Sigmoid colon (tissue), 7 donors: ENCODE data around the gene CIC. TPM values are rescaled to one million over a fixed set of nuclear protein-coding genes. Genes with fewer than 3 reads are reported as not detected.
A peak's percentile ranks its signal among the peaks of the same experiment; 100 is the strongest.
"Not testable (repeated sequence)": the region's sequence is repeated elsewhere in the genome, so short reads cannot be mapped to it uniquely, and the experiment has no call there.

ENCODE experiments used
- DNase-seq: peaks from one replicate; pipeline ENCODE4 v3.0.0-alpha.2; 2019
- H3K27ac ChIP-seq, 4 donors: fragments of 200-600 bp; sonication (generic); one replicate each; pipeline ENCODE4 v1.5.1; 2016 to 2019; ENCODE audit warnings: mild to moderate bottlenecking in 1 of 4
- H3K27me3 ChIP-seq, 3 donors: fragments of 200-600 bp; sonication (generic); one replicate each; pipeline ENCODE4 v1.5.1; 2019; ENCODE audit warnings: mild to moderate bottlenecking in 1 of 3
- H3K36me3 ChIP-seq, 4 donors: fragments of 200-600 bp; sonication (generic); one replicate each; pipeline ENCODE4 v1.5.1; 2016 to 2019
- H3K4me1 ChIP-seq, 4 donors: fragments of 200-600 bp; sonication (generic); one replicate each; pipeline ENCODE4 v1.5.1; 2017 to 2019
- H3K4me3 ChIP-seq, 4 donors: fragments of 200-600 bp; sonication (generic); one replicate each; pipeline ENCODE4 v1.5.1; 2017 to 2019; ENCODE audit warnings: mild to moderate bottlenecking in 2 of 4, moderate library complexity in 1 of 4
- H3K9me3 ChIP-seq, 4 donors: fragments of 200-600 bp in 3 of 4; sonication (generic) in 3 of 4; one replicate each; pipeline versions ENCODE4 v1.5.1 to v1.6.1; 2013 to 2019
- CTCF ChIP-seq, 4 experiments: fragments of 450-650 bp in 3 of 4; fragments of 200-600 bp in 1 of 4; IDR thresholded peaks; one replicate each; pipeline ENCODE4 v1.5.1; 2016 to 2019; ENCODE audit warnings: antibody characterized with exemption in 4 of 4, mild to moderate bottlenecking in 3 of 4, moderate library complexity in 2 of 4
- EP300 ChIP-seq, 4 donors: sonication (generic); formaldehyde crosslinking; IDR thresholded peaks; one replicate each; pipeline ENCODE4 v1.6.1; 2017; ENCODE audit warnings: antibody characterized with exemption in 4 of 4
- POLR2A ChIP-seq, 2 donors: fragments of 450-650 bp; IDR thresholded peaks; one replicate each; pipeline ENCODE4 v1.6.1; 2016; ENCODE audit warnings: antibody characterized with exemption in 2 of 2, mild to moderate bottlenecking in 2 of 2, moderate library complexity in 2 of 2
- POLR2AphosphoS5 ChIP-seq, 4 donors: sonication (generic); formaldehyde crosslinking; IDR thresholded peaks; one replicate each; pipeline ENCODE4 v1.6.1; 2017; ENCODE audit warnings: antibody characterized with exemption in 4 of 4
- WGBS, 2 donors: extraction: QIAGEN DNeasy Blood & Tissue Kit; methylation state at CpG; one replicate each; pipeline ENCODE4 v1.1.7; 2013; 5-methylcytosine and 5-hydroxymethylcytosine counted together
- intact Hi-C: fragments of 100-400 bp; cut with DNase I; formaldehyde crosslinking; loops from one replicate; pipeline ENCODE4 v1.15.1; 2023
- polyA plus RNA-seq, 3 donors: library from polyadenylated mRNA; stranded (reverse); fragments of 200-250 nt; gene quantifications; one replicate each; pipeline ENCODE4 v1.2.3, GENCODE V29; 2013
- total RNA-seq, 4 donors: library from RNA; depleted of rRNA; stranded (reverse); fragments of >200 nt; gene quantifications; one replicate each; pipeline ENCODE4 v1.1.0, GENCODE V29; 2016
- donor health status: healthy with polysubstance abuse.
- donor health status: Bipolar disorder and iron deficiency.
- donor health status: healthy.

CIC gene
- total and polyA plus RNA-seq, 7 donors: 8.4 to 42.1 (median 20.0) TPM

- 47 to 71% methylated on average over 1 of the region's 1 CpG for WGBS, 2 donors
- intact Hi-C loops: loop anchor here (5.0 kb wide), 2 partner anchors 69 to 196 kb away; partner anchors contain the start of gene POU2F2
- H3K4me1 ChIP-seq: peaks cover 0 to 45% (median 37%) of the 10 kb centered on the region in 4 donors
- DNase-seq: no peak
- H3K9me3 ChIP-seq: no peaks in the 10 kb centered on the region
- H3K4me3 ChIP-seq: no peak overlapping the region
- no peak for TF ChIP-seq POLR2AphosphoS5 (IDR thresholded peaks at IDR 0.05)
- TF ChIP-seq CTCF (IDR thresholded peaks at IDR 0.05): no peak
- TF ChIP-seq POLR2A (IDR thresholded peaks at IDR 0.05): no peak
- no peak for TF ChIP-seq EP300 (IDR thresholded peaks at IDR 0.05)
- H3K27me3 ChIP-seq: peaks cover 15 to 20% (median 17%) of the 10 kb centered on the region in 3 donors
- no peaks in the 10 kb centered on the region for H3K36me3 ChIP-seq
- no peak overlapping the region for H3K27ac ChIP-seq
Measured at GRCh38 chr19:42328106-42328505, 59.1 kb downstream of the CIC start.

GRCh38 chr19:42328854-42329253 is 59.8 kb downstream of the CIC start:
- intact Hi-C loops: loop anchor here (5.0 kb wide), 2 partner anchors 68 to 197 kb away; partner anchors contain the start of gene POU2F2
- Histone ChIP-seq H3K27me3 (peaks cover 10 to 12% (median 10%) of the 10 kb centered on the region in 3 donors), H3K27ac (no peak overlapping the region), H3K4me3 (no peak overlapping the region), H3K4me1 (peaks cover 0 to 42% (median 34%) of the 10 kb centered on the region in 4 donors), H3K9me3 (no peaks in the 10 kb centered on the region), H3K36me3 (peaks cover 0 to 3% (median 0%) of the 10 kb centered on the region in 4 donors)
- TF ChIP-seq POLR2AphosphoS5 (IDR thresholded peaks at IDR 0.05) (no peak), EP300 (IDR thresholded peaks at IDR 0.05) (no peak), POLR2A (IDR thresholded peaks at IDR 0.05) (no peak), CTCF (IDR thresholded peaks at IDR 0.05) (no peak)
- no peak for DNase-seq
- WGBS, 2 donors: 84 to 89% methylated on average over 2 of the region's 2 CpGs

GRCh38 chr19:42330241-42330711 is 61.2 kb downstream of the CIC start:
- peaks cover 0 to 15% (median 0%) of the 10 kb centered on the region in 4 donors for H3K36me3 ChIP-seq
- H3K27me3 ChIP-seq: no peaks in the 10 kb centered on the region
- no peak for TF ChIP-seq POLR2AphosphoS5 (IDR thresholded peaks at IDR 0.05)
- no peak for TF ChIP-seq EP300 (IDR thresholded peaks at IDR 0.05)
- no peak for TF ChIP-seq CTCF (IDR thresholded peaks at IDR 0.05)
- TF ChIP-seq POLR2A (IDR thresholded peaks at IDR 0.05): no peak
- peaks cover 0 to 31% (median 22%) of the 10 kb centered on the region in 4 donors for H3K4me1 ChIP-seq
- DNase-seq: no peak
- H3K4me3 ChIP-seq: no peak overlapping the region
- no peaks in the 10 kb centered on the region for H3K9me3 ChIP-seq
- intact Hi-C loops: no loop called here
- H3K27ac ChIP-seq: peak overlapping the region in 1 of 4 donors; percentile 38
- 66% methylated on average over 2 of the region's 2 CpGs for WGBS, 2 donors

DNA sequence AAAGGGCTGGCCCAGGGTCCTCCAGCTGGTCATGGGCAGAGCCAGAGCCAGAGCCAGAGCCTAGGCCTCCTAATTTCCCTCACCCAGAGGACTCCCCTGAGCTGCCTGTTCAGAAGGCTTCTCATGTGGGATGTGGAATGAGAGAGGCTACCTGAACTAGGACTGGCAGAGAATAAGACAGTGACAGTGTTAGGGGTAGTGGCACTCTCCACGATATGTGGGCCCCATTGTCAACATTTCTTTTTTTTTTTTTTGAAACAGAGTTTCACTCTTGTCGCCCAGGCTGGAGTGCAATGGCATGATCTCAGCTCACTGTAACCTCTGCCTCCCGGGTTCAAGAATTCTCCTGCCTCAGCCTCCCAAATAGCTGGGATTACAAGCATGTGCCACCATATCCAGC is 62.3 kb downstream of the CIC start:
- Histone ChIP-seq H3K4me1 (peaks cover 0 to 27% (median 17%) of the 10 kb centered on the region in 4 donors), H3K36me3 (peaks cover 0 to 24% (median 2%) of the 10 kb centered on the region in 4 donors), H3K27ac (peak overlapping the region in 1 of 4 donors; percentile 38)
- DNase-seq, H3K4me3 ChIP-seq, H3K9me3 ChIP-seq, intact Hi-C loops, H3K27me3 ChIP-seq: not testable (repeated sequence)
- WGBS, 2 donors: 87 to 88% methylated on average over 3 of the region's 3 CpGs

DNA sequence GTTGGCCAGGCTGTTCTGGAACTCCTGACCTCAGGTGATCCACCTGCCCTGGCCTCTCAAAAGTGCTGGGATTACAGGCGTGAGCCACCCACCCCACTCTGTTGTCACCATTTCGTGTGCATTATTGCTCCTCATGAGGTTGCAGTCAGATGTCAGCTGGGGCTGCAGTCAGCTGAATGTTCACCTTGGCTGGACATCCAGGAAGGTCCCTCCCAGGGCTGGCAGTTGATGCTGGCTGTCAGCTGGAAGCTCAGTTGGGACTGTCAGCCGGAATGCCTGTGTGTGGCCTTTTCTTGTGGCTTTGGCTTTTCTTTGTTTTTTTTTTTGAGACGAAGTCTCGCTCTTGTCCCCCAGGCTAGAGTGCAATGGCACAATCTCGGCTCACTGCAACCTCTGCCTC is 63.0 kb downstream of the CIC start:
- intact Hi-C loops: no loop called here
- 88 to 91% methylated on average over 6 of the region's 6 CpGs for whole genome bisulfite sequencing, 2 donors

More for the DNA sequence above, 63.0 kb downstream of the CIC start:
- DNase-seq: no peak
- Histone ChIP-seq H3K27ac (no peak overlapping the region), H3K4me1 (peaks cover 0 to 20% (median 10%) of the 10 kb centered on the region in 4 donors), H3K36me3 (peaks cover 0 to 31% (median 7%) of the 10 kb centered on the region in 4 donors), H3K27me3 (no peaks in the 10 kb centered on the region), H3K9me3 (no peaks in the 10 kb centered on the region), H3K4me3 (no peak overlapping the region)
- TF ChIP-seq POLR2A (IDR thresholded peaks at IDR 0.05) (no peak), POLR2AphosphoS5 (IDR thresholded peaks at IDR 0.05) (no peak), EP300 (IDR thresholded peaks at IDR 0.05) (no peak), CTCF (IDR thresholded peaks at IDR 0.05) (no peak)
